Memory B cell (primary cell): ENCODE results near the gene ZKSCAN8.

Experiments used
- ATAC-seq: fragments of 150-1000 bp; cut with Tn5 transposase; 2 replicates; pipeline ENCODE4 v1.10.0; 2021; ENCODE audit warnings: low read depth, mild to moderate bottlenecking, moderate library complexity
- DNase-seq, 2 donors: peaks; one replicate each; pipeline ENCODE4 v3.0.0; 2022; ENCODE audit warnings: low spot score in 2 of 2
- H3K27ac Mint-ChIP-seq: one replicate; pipeline ENCODE4 v1.8.0; 2022; ENCODE audit warnings: mild to moderate bottlenecking, moderate library complexity, mixed read lengths
- H3K27me3 Mint-ChIP-seq: one replicate; pipeline ENCODE4 v1.8.0; 2022; ENCODE audit warnings: mixed read lengths
- H3K36me3 Mint-ChIP-seq: one replicate; pipeline ENCODE4 v1.8.0; 2022; ENCODE audit warnings: mild to moderate bottlenecking, mixed read lengths
- H3K4me1 Mint-ChIP-seq: one replicate; pipeline ENCODE4 v1.8.0; 2022; ENCODE audit warnings: mixed read lengths
- H3K4me3 Mint-ChIP-seq: one replicate; pipeline ENCODE4 v1.8.0; 2022; ENCODE audit warnings: mild to moderate bottlenecking, moderate library complexity, mixed read lengths
- H3K9me3 Mint-ChIP-seq: one replicate; pipeline ENCODE4 v1.8.0; 2022; ENCODE audit warnings: mixed read lengths

ZKSCAN8 gene

GRCh38 chr6:28158318-28158717, 16.6 kb downstream of the ZKSCAN8 start:
- Mint-ChIP-seq H3K4me1 (peaks cover 10% of the 10 kb centered on the region), H3K27ac (no peak overlapping the region), H3K4me3 (no peak overlapping the region), H3K36me3 (peaks cover 50% of the 10 kb centered on the region), H3K27me3 (no peaks in the 10 kb centered on the region), H3K9me3 (peaks cover 9% of the 10 kb centered on the region)
- no peak for ATAC-seq
- no peak for DNase-seq

DNA sequence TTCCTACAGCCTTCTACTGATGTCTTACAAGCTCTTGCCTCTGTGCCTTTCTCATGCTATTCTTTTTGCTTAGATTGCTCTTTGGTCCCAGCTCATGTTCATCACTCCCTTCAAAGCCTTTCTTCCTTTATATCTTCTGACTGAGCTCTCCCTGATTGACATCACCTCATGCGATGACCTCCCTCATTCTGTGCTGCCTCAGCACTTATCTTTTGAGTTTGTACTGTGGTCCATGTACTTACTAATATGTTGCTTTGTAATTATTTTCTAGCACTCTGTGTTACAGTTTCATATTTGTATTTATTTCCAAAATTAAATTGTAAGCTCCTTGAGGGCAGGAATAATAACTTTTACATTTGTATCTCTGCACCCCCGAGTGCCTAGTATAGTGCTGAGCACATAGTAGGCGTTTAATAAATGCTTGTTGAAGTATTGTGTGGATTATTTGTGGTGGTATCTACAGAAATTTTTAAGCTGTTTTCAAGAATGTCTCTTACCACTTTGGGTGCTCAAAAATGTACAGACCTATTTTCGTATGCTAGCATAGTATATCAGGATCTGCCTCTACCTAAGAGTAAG, 17.4 kb downstream of the ZKSCAN8 start:
- ATAC-seq = no peak
- Mint-ChIP-seq H3K27me3 (no peaks in the 10 kb centered on the region), H3K4me1 (peaks cover 10% of the 10 kb centered on the region), H3K27ac (no peak overlapping the region), H3K36me3 (peaks cover 44% of the 10 kb centered on the region), H3K9me3 (peaks cover 9% of the 10 kb centered on the region), H3K4me3 (no peak overlapping the region)
- DNase-seq = no peak

GRCh38 chr6:28160233-28160632, 18.6 kb downstream of the ZKSCAN8 start:
- no peak overlapping the region for H3K27ac Mint-ChIP-seq
- H3K4me1 Mint-ChIP-seq = peaks cover 10% of the 10 kb centered on the region
- peaks cover 36% of the 10 kb centered on the region for H3K36me3 Mint-ChIP-seq
- DNase-seq (no peak), ATAC-seq (no peak)
- H3K9me3 Mint-ChIP-seq = peaks cover 12% of the 10 kb centered on the region
- no peaks in the 10 kb centered on the region for H3K27me3 Mint-ChIP-seq
- no peak overlapping the region for H3K4me3 Mint-ChIP-seq

DNA sequence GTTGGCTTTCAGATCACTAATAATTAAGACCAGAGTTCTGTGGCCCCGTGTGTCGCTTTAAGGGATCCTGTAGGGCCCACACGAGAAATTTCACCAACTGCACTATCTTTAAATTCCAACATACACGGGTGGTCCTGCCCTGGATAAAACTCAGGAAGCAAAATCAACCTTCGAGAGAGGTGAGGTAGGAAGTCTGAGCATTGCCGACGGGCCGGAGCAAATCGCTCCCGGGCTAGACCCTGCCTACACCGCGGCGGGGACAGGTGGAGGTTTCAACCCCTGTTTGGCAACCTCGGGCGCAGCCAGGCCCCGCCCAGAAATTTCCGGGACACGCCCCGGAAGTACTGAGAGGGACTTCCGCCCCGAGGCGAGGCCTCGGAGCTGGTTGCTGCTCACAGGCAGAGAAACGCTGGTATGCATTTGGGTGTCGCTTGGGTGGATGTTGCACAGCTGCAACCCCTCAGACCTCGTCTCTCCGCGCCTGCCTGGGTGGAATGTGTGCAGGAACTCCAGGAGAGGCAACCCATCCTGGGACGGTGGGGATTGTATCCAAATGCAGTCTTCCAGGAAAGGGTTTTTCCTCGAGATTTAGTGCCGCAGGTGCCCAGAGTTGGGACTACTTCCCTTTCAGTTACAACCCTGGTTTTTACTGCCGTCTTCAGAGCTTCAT, 19.9 kb downstream of the ZKSCAN8 start:
- peak overlapping the region; percentile 24 for H3K27ac Mint-ChIP-seq
- ATAC-seq (peak; percentile 98), DNase-seq (peak; percentile 78 to 80)
- H3K4me3 Mint-ChIP-seq = peak overlapping the region; percentile 82
- H3K9me3 Mint-ChIP-seq = peaks cover 13% of the 10 kb centered on the region
- peaks cover 10% of the 10 kb centered on the region for H3K4me1 Mint-ChIP-seq
- peaks cover 32% of the 10 kb centered on the region for H3K36me3 Mint-ChIP-seq
- no peaks in the 10 kb centered on the region for H3K27me3 Mint-ChIP-seq

GRCh38 chr6:28165563-28165962, 23.9 kb downstream of the ZKSCAN8 start:
- Mint-ChIP-seq H3K4me3 (no peak overlapping the region), H3K27me3 (no peaks in the 10 kb centered on the region), H3K27ac (no peak overlapping the region), H3K36me3 (peaks cover 15% of the 10 kb centered on the region), H3K4me1 (peaks cover 10% of the 10 kb centered on the region), H3K9me3 (peaks cover 10% of the 10 kb centered on the region)
- no peak for DNase-seq
- ATAC-seq = no peak

DNA sequence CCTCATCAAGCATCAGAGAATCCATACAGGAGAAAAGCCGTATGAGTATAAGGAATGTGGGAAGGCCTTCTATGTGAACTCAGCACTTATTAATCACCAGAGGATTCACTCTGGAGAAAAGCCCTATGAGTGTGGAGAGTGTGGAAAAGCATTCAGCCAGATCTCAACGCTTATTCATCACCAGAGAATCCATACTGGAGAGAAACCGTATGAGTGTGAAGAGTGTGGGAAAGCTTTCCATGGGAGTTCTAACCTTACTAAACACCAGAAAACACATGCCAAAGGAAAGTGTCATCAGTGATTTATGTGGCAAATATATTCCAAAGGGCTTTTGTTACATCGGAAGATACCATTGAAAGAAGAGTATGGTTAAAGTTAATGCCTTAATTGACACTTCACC, 25.4 kb downstream of the ZKSCAN8 start:
- H3K4me3 Mint-ChIP-seq = no peak overlapping the region
- no peaks in the 10 kb centered on the region for H3K27me3 Mint-ChIP-seq
- peaks cover 3% of the 10 kb centered on the region for H3K4me1 Mint-ChIP-seq
- DNase-seq (no peak), ATAC-seq (no peak)
- no peak overlapping the region for H3K27ac Mint-ChIP-seq
- H3K9me3 Mint-ChIP-seq = peaks cover 10% of the 10 kb centered on the region
- peaks cover 23% of the 10 kb centered on the region for H3K36me3 Mint-ChIP-seq

DNA sequence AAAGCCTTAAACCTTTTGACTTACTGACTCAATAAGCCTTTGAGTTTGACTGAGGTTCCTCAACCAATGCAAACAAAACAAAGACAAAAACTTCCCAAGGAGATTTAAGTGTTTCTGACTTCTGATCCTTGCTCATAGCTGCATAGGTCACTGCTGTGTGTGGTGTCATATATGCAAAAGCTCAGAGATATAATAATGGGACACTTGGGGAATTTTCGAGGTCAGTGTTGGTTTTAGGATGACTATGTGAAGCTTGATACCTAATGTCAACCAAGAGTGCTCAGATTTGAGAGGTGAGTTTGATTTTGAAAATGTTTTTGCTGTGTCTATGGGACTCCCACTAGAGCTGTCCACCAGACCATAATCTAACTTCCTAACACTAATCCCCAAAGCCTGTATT, 26.2 kb downstream of the ZKSCAN8 start:
- DNase-seq = no peak
- no peak overlapping the region for H3K4me3 Mint-ChIP-seq
- no peaks in the 10 kb centered on the region for H3K4me1 Mint-ChIP-seq
- H3K27ac Mint-ChIP-seq = no peak overlapping the region
- H3K27me3 Mint-ChIP-seq = no peaks in the 10 kb centered on the region
- H3K9me3 Mint-ChIP-seq = peaks cover 6% of the 10 kb centered on the region
- no peak for ATAC-seq
- H3K36me3 Mint-ChIP-seq = peaks cover 22% of the 10 kb centered on the region

- no peak for DNase-seq
- no peak for ATAC-seq
- no peak overlapping the region for H3K27ac Mint-ChIP-seq
- no peak overlapping the region for H3K4me3 Mint-ChIP-seq
- H3K9me3 Mint-ChIP-seq = peaks cover 3% of the 10 kb centered on the region
- H3K36me3 Mint-ChIP-seq = peaks cover 20% of the 10 kb centered on the region
- H3K27me3 Mint-ChIP-seq = peaks cover 3% of the 10 kb centered on the region
- H3K4me1 Mint-ChIP-seq = no peaks in the 10 kb centered on the region
Observed at GRCh38 chr6:28171271-28171670, 29.6 kb downstream of the ZKSCAN8 start.

- no peak for DNase-seq
- ATAC-seq = no peak
- H3K4me3 Mint-ChIP-seq = no peak overlapping the region
- H3K4me1 Mint-ChIP-seq = no peaks in the 10 kb centered on the region
- peaks cover 5% of the 10 kb centered on the region for H3K27me3 Mint-ChIP-seq
- H3K9me3 Mint-ChIP-seq = peaks cover 5% of the 10 kb centered on the region
- H3K27ac Mint-ChIP-seq = no peak overlapping the region
- H3K36me3 Mint-ChIP-seq = peaks cover 17% of the 10 kb centered on the region
Observed at GRCh38 chr6:28172006-28172405, 30.3 kb downstream of the ZKSCAN8 start.

- H3K27me3 Mint-ChIP-seq = peaks cover 14% of the 10 kb centered on the region
Observed at GRCh38 chr6:28176373-28176772, 34.7 kb downstream of the ZKSCAN8 start.

DNA sequence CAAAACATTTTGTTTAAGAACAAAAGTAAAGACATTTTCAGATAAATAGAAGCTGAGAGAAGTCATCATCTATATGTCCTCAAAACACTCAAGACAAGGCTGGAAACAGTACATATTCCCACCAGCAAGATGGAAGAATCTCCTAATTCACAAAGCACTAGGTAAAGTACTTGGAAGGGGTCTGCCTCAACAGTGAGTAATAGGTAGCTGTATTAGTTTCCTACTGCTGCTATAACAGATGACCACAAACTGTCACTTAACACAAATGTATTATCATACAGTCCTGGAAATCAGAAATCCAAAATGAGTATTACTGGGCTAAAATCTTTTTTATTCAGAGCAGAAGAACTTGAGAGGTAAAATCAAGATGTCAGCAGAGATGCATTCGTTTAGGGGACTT, 40.6 kb downstream of the ZKSCAN8 start:
- H3K36me3 Mint-ChIP-seq = peaks cover 8% of the 10 kb centered on the region
- H3K27ac Mint-ChIP-seq = no peak overlapping the region
- DNase-seq = no peak
- ATAC-seq = no peak
- H3K9me3 Mint-ChIP-seq = peaks cover 7% of the 10 kb centered on the region
- H3K4me3 Mint-ChIP-seq = no peak overlapping the region
- H3K27me3 Mint-ChIP-seq = peaks cover 9% of the 10 kb centered on the region
- H3K4me1 Mint-ChIP-seq = no peaks in the 10 kb centered on the region

More at GRCh38 chr6:28176373-28176772, 34.7 kb downstream of the ZKSCAN8 start:
- ATAC-seq (no peak), DNase-seq (no peak)
- Mint-ChIP-seq H3K9me3 (peaks cover 5% of the 10 kb centered on the region), H3K4me3 (no peak overlapping the region), H3K27ac (no peak overlapping the region), H3K4me1 (no peaks in the 10 kb centered on the region), H3K36me3 (peaks cover 15% of the 10 kb centered on the region)

GRCh38 chr6:28188111-28188979, 46.7 kb downstream of the ZKSCAN8 start:
- Mint-ChIP-seq H3K4me3 (no peak overlapping the region), H3K9me3 (peaks cover 18% of the 10 kb centered on the region), H3K4me1 (no peaks in the 10 kb centered on the region)

GRCh38 chr6:28200020-28200419, 58.3 kb downstream of the ZKSCAN8 start:
- H3K9me3 Mint-ChIP-seq = peaks cover 21% of the 10 kb centered on the region
- H3K4me1 Mint-ChIP-seq = no peaks in the 10 kb centered on the region
- peaks cover 24% of the 10 kb centered on the region for H3K27me3 Mint-ChIP-seq
- no peak for ATAC-seq
- DNase-seq = no peak
- peaks cover 10% of the 10 kb centered on the region for H3K36me3 Mint-ChIP-seq
- H3K4me3 Mint-ChIP-seq = no peak overlapping the region
- H3K27ac Mint-ChIP-seq = no peak overlapping the region

More at GRCh38 chr6:28188111-28188979, 46.7 kb downstream of the ZKSCAN8 start:
- DNase-seq = no peak
- Mint-ChIP-seq H3K27me3 (no peaks in the 10 kb centered on the region), H3K27ac (no peak overlapping the region), H3K36me3 (peaks cover 3% of the 10 kb centered on the region)
- ATAC-seq = no peak

GRCh38 chr6:28203201-28203600, 61.5 kb downstream of the ZKSCAN8 start:
- Mint-ChIP-seq H3K27me3 (peaks cover 38% of the 10 kb centered on the region), H3K4me3 (no peak overlapping the region), H3K27ac (no peak overlapping the region), H3K36me3 (peaks cover 6% of the 10 kb centered on the region), H3K9me3 (peaks cover 10% of the 10 kb centered on the region), H3K4me1 (peaks cover 5% of the 10 kb centered on the region)
- DNase-seq (no peak), ATAC-seq (no peak)
